ENCODE data around the gene CCDC85C. TPM values are rescaled to one million over a fixed set of nuclear protein-coding genes. Genes with fewer than 3 reads are reported as not detected.

The CCDC85C gene
- total RNA-seq, 1 experiment from 2014 or later, result 35.8 TPM

- TF ChIP-seq, protein P1, sequence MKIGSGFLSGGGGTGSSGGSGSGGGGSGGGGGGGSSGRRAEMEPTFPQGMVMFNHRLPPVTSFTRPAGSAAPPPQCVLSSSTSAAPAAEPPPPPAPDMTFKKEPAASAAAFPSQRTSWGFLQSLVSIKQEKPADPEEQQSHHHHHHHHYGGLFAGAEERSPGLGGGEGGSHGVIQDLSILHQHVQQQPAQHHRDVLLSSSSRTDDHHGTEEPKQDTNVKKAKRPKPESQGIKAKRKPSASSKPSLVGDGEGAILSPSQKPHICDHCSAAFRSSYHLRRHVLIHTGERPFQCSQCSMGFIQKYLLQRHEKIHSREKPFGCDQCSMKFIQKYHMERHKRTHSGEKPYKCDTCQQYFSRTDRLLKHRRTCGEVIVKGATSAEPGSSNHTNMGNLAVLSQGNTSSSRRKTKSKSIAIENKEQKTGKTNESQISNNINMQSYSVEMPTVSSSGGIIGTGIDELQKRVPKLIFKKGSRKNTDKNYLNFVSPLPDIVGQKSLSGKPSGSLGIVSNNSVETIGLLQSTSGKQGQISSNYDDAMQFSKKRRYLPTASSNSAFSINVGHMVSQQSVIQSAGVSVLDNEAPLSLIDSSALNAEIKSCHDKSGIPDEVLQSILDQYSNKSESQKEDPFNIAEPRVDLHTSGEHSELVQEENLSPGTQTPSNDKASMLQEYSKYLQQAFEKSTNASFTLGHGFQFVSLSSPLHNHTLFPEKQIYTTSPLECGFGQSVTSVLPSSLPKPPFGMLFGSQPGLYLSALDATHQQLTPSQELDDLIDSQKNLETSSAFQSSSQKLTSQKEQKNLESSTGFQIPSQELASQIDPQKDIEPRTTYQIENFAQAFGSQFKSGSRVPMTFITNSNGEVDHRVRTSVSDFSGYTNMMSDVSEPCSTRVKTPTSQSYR (CRISPR knock-in tag; IDR thresholded peaks at IDR 0.05), result no peak
Observed at GRCh38 chr14:99544991-99545390, 59.0 kb downstream of the CCDC85C start (continued).

- no peak overlapping the region for H3K4me3 Mint-ChIP-seq
- DNase-seq (ENCODE audit: low spot score), result no peak
- ATAC-seq, result no peak
Observed at GRCh38 chr14:99543985-99544384, 60.0 kb downstream of the CCDC85C start.

GRCh38 chr14:99543370-99543769 lies 60.6 kb downstream of the CCDC85C start:
- Mint-ChIP-seq H3K4me3 (no peak overlapping the region), H3K36me3 (no peaks in the 10 kb centered on the region), H3K27me3 (ENCODE audit: low read depth) (no peaks in the 10 kb centered on the region; the same call in 1 of the 2 replicates), H3K27ac (peak overlapping the region; percentile 46; the same call in 1 of the 2 replicates), H3K9me3 (no peaks in the 10 kb centered on the region), H3K4me1 (peaks cover 48% of the 10 kb centered on the region)
- ATAC-seq (no peak), DNase-seq (ENCODE audit: low spot score) (no peak)
- CTCF ChIA-PET, result interaction anchor here (1.8 to 2.3 kb wide), 2 partner anchors 19 to 150 kb away, joined by 4 to 7 read pairs; no protein-coding TSS in a partner anchor
- TF ChIP-seq ZNF396 (CRISPR knock-in tag; IDR thresholded peaks at IDR 0.05; ENCODE audit: borderline replicate concordance), result no peak
- TF ChIP-seq SOX15 (CRISPR knock-in tag; IDR thresholded peaks at IDR 0.05), result no peak
- TF ChIP-seq FOXP1 (CRISPR knock-in tag; IDR thresholded peaks at IDR 0.05; ENCODE audit: borderline replicate concordance), result no peak
- no peak for TF ChIP-seq OVOL2 (CRISPR knock-in tag; IDR thresholded peaks at IDR 0.05; ENCODE audit: borderline replicate concordance)
- TF ChIP-seq TCF7 (CRISPR knock-in tag; IDR thresholded peaks at IDR 0.05; ENCODE audit: low read depth), result no peak
- POLR2A ChIA-PET, result no interaction called here

More at GRCh38 chr14:99543985-99544384, 60.0 kb downstream of the CCDC85C start:
- TF ChIP-seq, protein P2, sequence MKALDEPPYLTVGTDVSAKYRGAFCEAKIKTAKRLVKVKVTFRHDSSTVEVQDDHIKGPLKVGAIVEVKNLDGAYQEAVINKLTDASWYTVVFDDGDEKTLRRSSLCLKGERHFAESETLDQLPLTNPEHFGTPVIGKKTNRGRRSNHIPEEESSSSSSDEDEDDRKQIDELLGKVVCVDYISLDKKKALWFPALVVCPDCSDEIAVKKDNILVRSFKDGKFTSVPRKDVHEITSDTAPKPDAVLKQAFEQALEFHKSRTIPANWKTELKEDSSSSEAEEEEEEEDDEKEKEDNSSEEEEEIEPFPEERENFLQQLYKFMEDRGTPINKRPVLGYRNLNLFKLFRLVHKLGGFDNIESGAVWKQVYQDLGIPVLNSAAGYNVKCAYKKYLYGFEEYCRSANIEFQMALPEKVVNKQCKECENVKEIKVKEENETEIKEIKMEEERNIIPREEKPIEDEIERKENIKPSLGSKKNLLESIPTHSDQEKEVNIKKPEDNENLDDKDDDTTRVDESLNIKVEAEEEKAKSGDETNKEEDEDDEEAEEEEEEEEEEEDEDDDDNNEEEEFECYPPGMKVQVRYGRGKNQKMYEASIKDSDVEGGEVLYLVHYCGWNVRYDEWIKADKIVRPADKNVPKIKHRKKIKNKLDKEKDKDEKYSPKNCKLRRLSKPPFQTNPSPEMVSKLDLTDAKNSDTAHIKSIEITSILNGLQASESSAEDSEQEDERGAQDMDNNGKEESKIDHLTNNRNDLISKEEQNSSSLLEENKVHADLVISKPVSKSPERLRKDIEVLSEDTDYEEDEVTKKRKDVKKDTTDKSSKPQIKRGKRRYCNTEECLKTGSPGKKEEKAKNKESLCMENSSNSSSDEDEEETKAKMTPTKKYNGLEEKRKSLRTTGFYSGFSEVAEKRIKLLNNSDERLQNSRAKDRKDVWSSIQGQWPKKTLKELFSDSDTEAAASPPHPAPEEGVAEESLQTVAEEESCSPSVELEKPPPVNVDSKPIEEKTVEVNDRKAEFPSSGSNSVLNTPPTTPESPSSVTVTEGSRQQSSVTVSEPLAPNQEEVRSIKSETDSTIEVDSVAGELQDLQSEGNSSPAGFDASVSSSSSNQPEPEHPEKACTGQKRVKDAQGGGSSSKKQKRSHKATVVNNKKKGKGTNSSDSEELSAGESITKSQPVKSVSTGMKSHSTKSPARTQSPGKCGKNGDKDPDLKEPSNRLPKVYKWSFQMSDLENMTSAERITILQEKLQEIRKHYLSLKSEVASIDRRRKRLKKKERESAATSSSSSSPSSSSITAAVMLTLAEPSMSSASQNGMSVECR (CRISPR knock-in tag; IDR thresholded peaks at IDR 0.05; ENCODE audit: borderline replicate concordance), result no peak
- no peak for TF ChIP-seq TP53 (CRISPR knock-in tag; IDR thresholded peaks at IDR 0.05)
- no peak for TF ChIP-seq FOXK1 (CRISPR knock-in tag; IDR thresholded peaks at IDR 0.05)
- TF ChIP-seq STAT6 (CRISPR knock-in tag; conservative IDR thresholded peaks at IDR 0.05; ENCODE audit: low read depth), result no peak
- no peak for TF ChIP-seq CREB1 (CRISPR knock-in tag; IDR thresholded peaks at IDR 0.05)
- no peak for TF ChIP-seq CBFB (CRISPR knock-in tag; IDR thresholded peaks at IDR 0.05; ENCODE audit: low read depth)
- no peak for TF ChIP-seq ETV6 (CRISPR knock-in tag; IDR thresholded peaks at IDR 0.05)
- no peak for TF ChIP-seq NFATC4 (CRISPR knock-in tag; IDR thresholded peaks at IDR 0.05)
- ChIA-PET CTCF (interaction anchor here (1.8 to 2.3 kb wide), 2 partner anchors 20 to 151 kb away, joined by 4 to 7 read pairs; no protein-coding TSS in a partner anchor), POLR2A (no interaction called here)
- Mint-ChIP-seq H3K27me3 (ENCODE audit: low read depth) (no peaks in the 10 kb centered on the region; the same call in 1 of the 2 replicates), H3K4me1 (peaks cover 45% of the 10 kb centered on the region), H3K27ac (peak overlapping the region; percentile 67), H3K36me3 (no peaks in the 10 kb centered on the region), H3K9me3 (no peaks in the 10 kb centered on the region)
